ENCODE results near the gene KRT71.
"Not testable (repeated sequence)": the region's sequence is repeated elsewhere in the genome, so short reads cannot be mapped to it uniquely, and the experiment has no call there.

Gene KRT71

DNA sequence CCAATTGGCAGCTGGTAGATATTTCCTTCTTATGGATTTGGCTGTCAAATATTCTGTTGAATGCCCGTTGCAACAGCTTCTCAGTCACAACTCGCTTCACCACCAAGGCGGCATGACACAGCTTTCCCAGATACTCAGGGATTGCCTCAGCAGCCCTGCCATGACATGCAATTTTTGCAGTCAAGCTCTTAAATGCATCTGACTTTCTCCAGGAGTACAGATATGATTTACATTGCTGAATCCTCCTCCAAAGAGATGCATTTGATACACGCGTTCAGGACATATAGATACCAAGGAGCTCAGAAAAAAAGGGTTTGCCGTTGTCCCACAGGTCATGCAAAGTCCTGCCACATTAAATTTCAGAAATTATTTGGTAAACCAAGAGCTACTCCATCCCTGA lies 39.2 kb downstream of the KRT71 start:
- H3K4me3 ChIP-seq (ENCODE audit: low read length): no peak overlapping the region
- no peak for DNase-seq (ENCODE audit: low read depth, low spot score)

DNA sequence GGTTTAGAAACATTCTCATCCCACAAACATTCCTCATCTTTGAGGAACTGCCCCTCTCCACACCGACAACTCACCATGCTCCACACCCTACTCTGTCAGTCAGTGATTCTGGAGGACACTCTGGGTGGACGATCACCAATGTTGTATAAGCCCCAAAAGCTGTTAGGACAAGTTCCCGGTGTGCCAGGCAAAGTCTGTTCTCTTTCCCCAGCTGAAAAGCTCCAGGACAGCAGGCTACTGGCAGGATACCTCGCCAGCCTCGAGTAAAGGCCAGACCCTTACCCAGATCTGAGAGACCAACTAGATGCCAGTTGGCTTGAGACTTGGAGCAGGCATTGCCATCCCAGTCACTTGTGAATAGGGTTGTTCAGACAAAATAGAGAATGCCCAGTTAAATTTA lies 44.7 kb downstream of the KRT71 start:
- no peak for DNase-seq (ENCODE audit: low read depth, low spot score)
- no peak overlapping the region for H3K4me3 ChIP-seq (ENCODE audit: low read length)

DNA sequence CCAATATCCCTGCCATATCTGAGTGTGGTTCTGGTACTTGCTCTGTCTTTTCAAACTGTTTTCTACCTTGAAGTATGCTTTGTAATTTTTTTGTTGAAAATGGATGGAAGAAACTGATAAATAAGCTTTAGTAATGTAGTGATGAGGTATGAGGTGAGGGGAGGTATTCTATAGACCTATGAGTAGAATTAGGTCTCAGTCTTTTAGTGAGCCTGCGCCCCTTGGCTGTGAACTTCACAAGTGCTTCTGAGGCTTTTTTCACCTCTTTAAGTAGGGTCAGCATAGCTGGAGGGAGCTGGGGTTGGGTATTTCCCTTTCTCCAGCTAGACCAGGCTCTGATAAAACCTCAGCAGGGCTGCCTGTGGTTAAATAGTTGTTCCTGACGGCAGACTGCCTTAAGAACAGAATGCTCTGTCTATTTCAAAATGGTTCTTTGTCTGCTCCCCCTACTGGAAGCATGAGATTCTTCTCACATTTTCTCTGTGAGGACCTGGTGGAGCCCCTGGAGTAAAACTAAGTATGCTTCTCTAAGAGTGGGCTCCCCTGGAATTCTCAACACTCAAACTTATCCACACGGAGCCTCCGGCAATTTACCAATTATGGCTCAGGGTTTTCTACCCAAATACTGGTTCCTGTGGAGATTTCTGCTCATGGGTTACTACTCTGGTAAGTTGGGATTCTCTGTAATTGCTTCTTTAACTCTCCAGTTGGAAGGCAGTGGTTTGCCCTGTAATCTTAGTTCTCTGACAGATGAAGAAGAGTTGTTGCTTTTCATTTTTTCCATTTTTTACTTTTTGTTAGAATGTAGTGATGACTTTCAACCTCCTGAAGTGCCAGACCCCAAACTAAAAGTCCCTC lies 45.9 kb downstream of the KRT71 start:
- DNase-seq (ENCODE audit: low read depth, low spot score): peak; percentile 48
- no peak overlapping the region for H3K4me3 ChIP-seq (ENCODE audit: low read length)

DNA sequence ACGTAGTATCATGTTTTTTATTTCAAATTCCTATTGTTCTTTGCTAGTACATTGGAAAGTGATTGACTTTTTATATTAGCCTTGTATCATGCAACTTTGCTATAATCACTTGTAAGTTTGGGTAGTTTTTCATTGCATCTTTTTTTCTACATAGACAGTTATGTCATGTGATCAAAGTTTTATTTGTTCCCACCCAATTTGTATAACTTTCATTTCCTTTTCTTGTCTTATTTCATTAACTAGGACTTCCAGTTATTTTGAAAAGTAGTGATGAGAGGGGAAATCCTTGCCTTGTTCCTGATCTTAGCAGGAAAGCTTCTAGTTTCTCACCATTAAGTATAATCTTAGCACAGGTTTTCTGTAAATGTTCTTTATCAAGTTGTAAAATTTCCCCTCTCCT lies 50.1 kb downstream of the KRT71 start:
- no peak for DNase-seq (ENCODE audit: low read depth, low spot score)
- H3K4me3 ChIP-seq (ENCODE audit: low read length): no peak overlapping the region

DNA sequence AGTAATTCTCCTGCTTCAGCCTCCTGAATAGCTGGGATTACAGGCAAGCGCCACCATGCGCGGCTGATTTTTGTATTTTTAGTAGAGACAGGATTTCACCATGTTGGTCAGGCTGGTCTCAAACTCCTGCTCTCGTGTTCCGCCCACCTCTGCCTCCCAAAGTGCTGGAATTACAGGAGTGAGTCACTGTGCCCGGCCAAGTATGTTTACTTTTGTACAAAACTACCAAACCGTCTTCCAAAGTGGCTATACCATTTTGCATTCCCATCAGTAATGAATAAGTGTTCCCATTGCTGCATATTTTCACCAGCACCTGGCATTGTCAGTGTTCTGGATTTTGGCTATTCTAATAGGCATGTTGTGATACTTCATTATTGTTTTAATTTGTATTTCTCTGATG lies 51.5 kb downstream of the KRT71 start:
- DNase-seq (ENCODE audit: low read depth, low spot score): no peak
- H3K4me3 ChIP-seq (ENCODE audit: low read length): no peak overlapping the region

DNA sequence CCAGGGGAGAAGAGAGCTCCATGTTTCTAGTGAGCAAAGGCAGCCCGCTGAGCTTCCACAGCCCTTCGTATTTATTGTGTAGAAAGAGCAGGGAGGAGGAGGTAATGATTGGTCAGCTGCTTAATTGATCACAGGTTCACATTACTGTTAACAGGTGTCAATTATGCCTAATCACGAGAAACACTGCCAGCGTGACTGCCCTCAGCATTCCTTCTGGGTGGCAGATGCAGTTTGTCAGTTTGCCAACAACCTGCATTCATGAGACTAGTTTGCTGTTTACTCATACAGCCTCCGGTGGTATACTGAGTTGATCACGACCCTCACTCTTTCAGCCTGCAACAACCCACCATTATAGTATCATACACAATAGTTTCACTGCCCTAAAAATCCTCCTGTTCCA lies 52.4 kb downstream of the KRT71 start:
- not testable (repeated sequence) for H3K4me3 ChIP-seq (ENCODE audit: low read length); DNase-seq (ENCODE audit: low read depth, low spot score)

DNA sequence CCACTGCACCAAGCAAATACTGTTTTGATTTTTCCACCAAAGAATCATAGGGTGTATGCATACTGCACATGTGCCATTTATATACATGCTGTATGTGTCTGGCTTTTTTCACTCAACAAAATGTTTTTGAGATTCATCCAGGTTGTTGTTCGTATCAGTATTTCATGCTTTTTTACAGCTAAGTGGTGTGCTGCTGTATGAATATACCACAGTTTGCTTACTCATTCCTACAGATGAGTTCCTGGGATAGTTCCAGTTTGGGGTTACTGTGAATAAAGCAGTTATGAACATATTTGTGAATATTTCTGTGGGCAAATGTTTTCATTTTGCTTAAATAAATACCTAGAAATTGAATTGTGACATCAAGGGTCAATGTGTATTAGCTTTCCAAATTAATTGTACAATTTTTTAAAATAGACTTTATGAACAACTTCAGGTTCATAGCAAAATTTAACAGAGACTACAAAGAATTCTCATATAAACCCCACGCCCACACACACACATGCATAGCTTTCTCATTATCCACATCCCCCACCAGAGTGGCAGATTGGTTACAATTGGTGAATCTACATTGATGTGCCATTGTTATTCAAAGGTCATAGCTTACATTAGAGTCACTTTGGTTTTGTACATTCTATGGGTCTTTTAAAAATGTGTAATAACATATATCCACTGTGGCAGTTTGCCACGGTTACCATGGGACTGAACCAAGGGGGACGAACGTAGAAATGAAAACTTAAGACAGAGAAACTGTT lies 53.0 kb downstream of the KRT71 start:
- no peak for DNase-seq (ENCODE audit: low read depth, low spot score)

DNA sequence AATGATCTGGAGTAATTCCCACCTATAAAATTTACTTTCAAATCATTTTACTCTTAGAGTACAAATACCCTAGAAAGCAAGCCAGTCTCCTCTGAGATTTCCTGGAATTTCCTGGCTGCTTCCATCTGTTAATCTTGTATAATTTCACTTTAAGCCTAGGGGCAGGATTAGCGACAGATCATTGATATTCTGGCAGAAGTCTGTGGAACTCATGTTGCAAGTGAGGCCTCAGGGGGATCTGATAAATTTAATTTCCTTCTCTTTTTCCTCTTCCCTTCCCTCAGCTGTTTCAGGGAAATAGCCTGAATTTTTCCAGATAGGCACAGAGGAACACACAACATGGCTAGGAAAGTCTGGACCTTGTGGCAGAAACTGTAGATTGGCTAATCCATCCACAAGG lies 54.0 kb downstream of the KRT71 start:
- DNase-seq (ENCODE audit: low read depth, low spot score): no peak
- no peak overlapping the region for H3K4me3 ChIP-seq (ENCODE audit: low read length)

More for the DNA sequence above, 53.0 kb downstream of the KRT71 start:
- H3K4me3 ChIP-seq (ENCODE audit: low read length): no peak overlapping the region

DNA sequence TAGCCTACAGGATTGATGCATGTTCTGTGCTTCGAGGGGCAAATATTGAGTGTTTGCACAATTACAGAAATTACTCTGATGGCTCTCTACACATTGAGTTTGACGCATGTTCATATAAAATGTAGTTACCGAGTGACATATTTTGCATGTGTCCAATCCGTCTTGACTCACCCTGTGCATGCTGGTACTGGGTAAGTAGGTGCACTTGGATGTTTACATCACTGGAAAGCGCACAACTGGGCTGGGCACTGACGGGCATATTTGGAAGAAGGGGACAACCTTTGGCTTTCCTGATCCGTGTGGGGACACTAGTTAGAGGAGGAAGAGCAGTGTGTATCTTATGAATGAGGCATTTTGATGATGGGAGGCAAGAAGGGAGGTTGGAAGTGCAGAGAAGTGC lies 55.0 kb downstream of the KRT71 start:
- no peak overlapping the region for H3K4me3 ChIP-seq (ENCODE audit: low read length)
- no peak for DNase-seq (ENCODE audit: low read depth, low spot score)

DNA sequence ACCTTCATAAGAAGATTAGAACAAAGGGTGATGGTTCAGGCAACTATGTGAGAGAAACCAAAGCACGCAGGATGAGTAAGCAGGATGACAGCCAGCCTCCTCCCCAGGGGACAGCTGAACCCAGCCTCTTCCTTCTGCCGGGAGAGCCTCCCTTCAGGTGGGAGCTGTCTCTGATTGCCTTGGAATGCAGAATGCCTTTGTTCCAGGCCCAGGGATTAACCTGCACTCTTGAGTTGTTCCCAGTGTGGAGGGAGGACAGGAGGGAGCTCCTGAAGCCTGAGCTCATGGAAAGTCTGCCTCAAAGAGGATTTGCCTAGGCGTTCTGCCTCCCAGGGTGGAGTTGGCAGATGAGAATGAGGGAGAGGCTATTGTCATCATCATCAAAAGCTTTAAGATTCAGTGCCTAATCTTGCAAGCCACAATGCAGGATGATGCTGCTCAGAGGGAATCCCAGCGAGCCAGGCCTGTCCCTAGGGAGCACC lies 56.3 kb downstream of the KRT71 start:
- no peak for DNase-seq (ENCODE audit: low read depth, low spot score)
- no peak overlapping the region for H3K4me3 ChIP-seq (ENCODE audit: low read length)

DNA sequence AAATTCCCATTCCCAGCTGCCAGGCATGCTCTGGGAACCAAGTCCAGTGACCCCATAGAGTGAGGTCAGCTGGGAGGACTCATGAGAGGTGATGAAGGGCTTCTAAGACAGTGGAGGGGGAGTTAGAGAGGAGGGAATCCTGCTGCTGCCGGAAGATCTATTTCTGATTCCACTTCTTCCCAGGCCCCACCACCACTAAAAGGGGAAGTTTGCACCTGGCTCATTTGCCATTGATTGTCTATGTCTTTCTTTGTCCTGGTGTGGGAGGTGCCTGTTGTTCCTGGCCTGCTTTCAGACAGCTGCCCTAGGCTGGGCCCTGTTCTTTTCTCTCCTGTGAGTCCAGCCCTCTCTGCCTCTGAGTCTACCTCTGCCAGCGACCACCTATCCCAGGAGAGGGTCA lies 56.9 kb downstream of the KRT71 start:
- H3K4me3 ChIP-seq (ENCODE audit: low read length): no peak overlapping the region

DNA sequence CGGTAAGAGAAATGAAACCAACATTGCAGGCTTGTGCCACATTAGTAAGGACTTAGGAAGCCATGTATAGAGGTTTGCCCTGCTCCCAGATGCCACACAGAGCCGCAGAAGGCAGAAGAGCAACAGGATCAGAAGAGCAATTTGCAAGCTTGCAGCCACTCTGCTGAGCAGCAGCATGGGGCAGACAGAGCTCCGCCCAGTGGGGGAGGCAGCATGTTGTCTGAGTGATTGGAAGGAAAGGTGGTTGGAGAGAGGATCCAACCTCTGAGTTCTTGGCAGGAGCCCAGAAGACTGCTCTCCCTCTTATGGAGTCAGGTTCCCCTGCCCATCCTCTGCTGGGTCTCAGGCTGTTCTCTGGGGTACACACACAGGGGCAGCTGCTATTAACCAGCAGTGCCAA lies 57.6 kb downstream of the KRT71 start:
- H3K4me3 ChIP-seq (ENCODE audit: low read length): no peak overlapping the region
- DNase-seq (ENCODE audit: low read depth, low spot score): peak; percentile 8

More for the DNA sequence above, 56.9 kb downstream of the KRT71 start:
- DNase-seq (ENCODE audit: low read depth, low spot score): no peak

DNA sequence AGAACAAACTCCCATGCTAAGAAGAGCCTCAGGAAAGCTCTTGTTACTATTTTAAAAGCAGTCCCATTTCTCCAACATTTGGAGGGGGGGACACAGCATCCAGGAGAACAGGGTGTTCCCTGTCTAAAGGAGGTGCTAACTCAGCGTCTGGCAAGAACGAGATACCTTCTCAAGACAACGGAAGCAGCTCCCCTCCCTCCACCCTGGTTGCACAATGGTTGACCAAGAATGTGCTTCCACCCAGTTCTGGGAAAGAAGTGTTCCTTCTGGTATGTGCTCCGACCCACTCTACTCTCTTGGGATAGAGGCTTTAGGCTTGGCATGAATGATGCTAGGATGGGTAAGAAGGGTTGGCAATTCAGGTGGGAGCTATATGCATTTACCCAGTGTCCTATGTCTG lies 58.4 kb downstream of the KRT71 start:
- H3K4me3 ChIP-seq (ENCODE audit: low read length): no peak overlapping the region
- DNase-seq (ENCODE audit: low read depth, low spot score): no peak

DNA sequence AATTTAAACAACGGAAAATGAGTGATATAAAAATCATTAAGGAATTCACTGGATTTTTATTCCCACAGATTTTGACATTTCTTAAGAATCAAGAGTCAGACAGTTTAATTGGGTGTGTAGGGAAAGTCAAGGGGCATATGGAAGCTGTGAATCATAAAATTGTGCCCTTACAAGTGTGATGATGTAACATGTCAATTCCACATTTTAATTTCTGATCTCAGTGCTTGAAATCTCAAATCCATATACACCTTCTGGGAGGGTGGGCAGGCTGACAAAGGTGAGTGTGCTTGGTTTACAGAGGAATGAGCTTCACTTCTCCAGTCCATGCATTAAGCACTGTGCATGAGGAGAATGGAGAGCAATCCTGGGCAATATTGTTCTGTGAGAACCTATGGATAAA lies 58.8 kb downstream of the KRT71 start:
- H3K4me3 ChIP-seq (ENCODE audit: low read length): no peak overlapping the region
- no peak for DNase-seq (ENCODE audit: low read depth, low spot score)

All from Jurkat, Clone E6-1 (cell line).